Fibroblast of pulmonary artery (primary cell): ENCODE measurements around the gene METTL9.
"Not testable (repeated sequence)": the region's sequence is repeated elsewhere in the genome, so short reads cannot be mapped to it uniquely, and the experiment has no call there.

Experiments used
- DNase-seq: peaks from one replicate; pipeline ENCODE4 v3.0.0-alpha.2; 2010; ENCODE audit warnings: low read depth
- H3K4me3 ChIP-seq: replicated peaks from 2 replicates; pipeline ENCODE4 v1.5.1; 2011; ENCODE audit warnings: low read depth, mild to moderate bottlenecking, control low read depth, low read length, moderate library complexity
- CTCF ChIP-seq: IDR thresholded peaks from 2 replicates; pipeline ENCODE4 v1.5.1; 2011; ENCODE audit warnings: mild to moderate bottlenecking, control low read depth, low read length, inconsistent platforms; ENCODE audit errors: missing control alignments

The METTL9 gene

GRCh38 chr16:21570676-21571017, 28.7 kb upstream of the METTL9 start:
- TF ChIP-seq CTCF: no peak
- no peak for DNase-seq
- no peak overlapping the region for H3K4me3 ChIP-seq

- H3K4me3 ChIP-seq: not testable (repeated sequence)
Observed at GRCh38 chr16:21573506-21573905, 25.9 kb upstream of the METTL9 start.

GRCh38 chr16:21574372-21574771, 25.0 kb upstream of the METTL9 start:
- no peak overlapping the region for H3K4me3 ChIP-seq
- no peak for TF ChIP-seq CTCF
- DNase-seq: no peak

More at GRCh38 chr16:21573506-21573905, 25.9 kb upstream of the METTL9 start:
- not testable (repeated sequence) for DNase-seq

GRCh38 chr16:21576323-21576722, 23.1 kb upstream of the METTL9 start:
- DNase-seq, H3K4me3 ChIP-seq: not testable (repeated sequence)

GRCh38 chr16:21577487-21577886, 21.9 kb upstream of the METTL9 start:
- DNase-seq, H3K4me3 ChIP-seq: not testable (repeated sequence)

- not testable (repeated sequence) for H3K4me3 ChIP-seq, DNase-seq
Observed at GRCh38 chr16:21578311-21578710, 21.1 kb upstream of the METTL9 start.

- H3K4me3 ChIP-seq, DNase-seq: not testable (repeated sequence)
Observed at GRCh38 chr16:21580131-21580530, 19.2 kb upstream of the METTL9 start.

- no peak overlapping the region for H3K4me3 ChIP-seq
- no peak for DNase-seq
- TF ChIP-seq CTCF: no peak
Observed at GRCh38 chr16:21580807-21581206, 18.6 kb upstream of the METTL9 start.

GRCh38 chr16:21584817-21585216, 14.6 kb upstream of the METTL9 start:
- DNase-seq: no peak
- TF ChIP-seq CTCF: no peak
- no peak overlapping the region for H3K4me3 ChIP-seq

- not testable (repeated sequence) for DNase-seq, H3K4me3 ChIP-seq
Observed at GRCh38 chr16:21588593-21588992, 10.8 kb upstream of the METTL9 start.
